ENCODE results near the gene ZSCAN31. TPM values are rescaled to one million over a fixed set of nuclear protein-coding genes. Genes with fewer than 3 reads are reported as not detected.

ZSCAN31 gene
- total RNA-seq, 1 experiment from 2014 or later: 10.1 TPM

GRCh38 chr6:28336284-28337120, 554 bp upstream of the ZSCAN31 start:
- Histone ChIP-seq H3K36me3 (ENCODE audit: control insufficient read depth in 1 of 2, insufficient read depth in 2 of 2, low read length in 2 of 2) (no peaks in the 10 kb centered on the region), H3K27me3 (ENCODE audit: insufficient read depth, low read length) (no peaks in the 10 kb centered on the region), H3K4me1 (ENCODE audit: control insufficient read depth in 1 of 2, insufficient read depth in 2 of 2, low read length in 2 of 2) (peaks cover 13 to 19% of the 10 kb centered on the region in 2 experiments; a peak in 3 of 4 replicates), H3K9ac (ENCODE audit: low read length) (peak overlapping the region; percentile 78), H3K4me2 (ENCODE audit: low read length) (peak overlapping the region; percentile 85), H3K4me3 (replicated peaks in 1 of 2; ENCODE audit: low read depth in 1 of 2, low read length in 2 of 2) (peak overlapping the region; percentile 72 to 77), H3K9me2 (ENCODE audit: insufficient read depth) (no peaks in the 10 kb centered on the region), H4K20me1 (ENCODE audit: insufficient read depth) (no peaks in the 10 kb centered on the region), H2AFZ (ENCODE audit: low read depth, low read length, poor library complexity, severe bottlenecking) (peak overlapping the region; percentile 83), H3K9me3 (ENCODE audit: control insufficient read depth in 1 of 2, insufficient read depth in 1 of 2, low read depth in 1 of 2, low read length in 2 of 2) (0 out of 4 replicates have a peak, but pooled peaks cover 4 to 6% of the 10 kb centered on the region in 2 experiments), H3K27ac (ENCODE audit: low read depth, low read length) (peak overlapping the region; percentile 77), H3K79me2 (ENCODE audit: insufficient read depth, low read length) (peaks cover 5% of the 10 kb centered on the region; the same call in 1 of the 2 replicates)
- ATAC-seq (0 out of 2 replicates have a peak, but pooled peaks have one; percentile 8), DNase-seq (ENCODE audit: low read depth, low spot score) (no peak)
- ChIA-PET POLR2A (interaction anchor here (1.0 to 2.0 kb wide), 6 partner anchors 12 to 500 kb away, joined by 4 to 14 read pairs (median 6); partner anchors contain the start of gene ZKSCAN3), RAD21 (ENCODE audit: low non-redundant PET in 1 of 2, low total read pairs in 2 of 2, uncharacterized antibody in 2 of 2, unreplicated experiment in 2 of 2) (no interaction called here), CTCF (no interaction called here)
- TF ChIP-seq CEBPB (IDR thresholded peaks at IDR 0.05; ENCODE audit: low read depth): no peak
- TF ChIP-seq CBX3 (IDR thresholded peaks at IDR 0.05; ENCODE audit: low read depth): no peak
- TF ChIP-seq ZBTB33 (IDR thresholded peaks at IDR 0.05; ENCODE audit: extremely low read depth, insufficient replicate concordance, low read length): no peak
- no peak for TF ChIP-seq SIN3A (IDR thresholded peaks at IDR 0.05; ENCODE audit: low read depth)
- TF ChIP-seq TCF7L2 (IDR thresholded peaks at IDR 0.05; ENCODE audit: borderline replicate concordance, extremely low read depth, insufficient read depth, insufficient read length): no peak
- no peak; the same call in 1 of the 2 replicates for TF ChIP-seq POLR2AphosphoS5 (IDR thresholded peaks at IDR 0.05; ENCODE audit: low read depth, low read length)
- TF ChIP-seq YY1 (IDR thresholded peaks at IDR 0.05; ENCODE audit: extremely low read depth, insufficient replicate concordance, low read depth, low read length): no peak
- TF ChIP-seq EZH2phosphoT487 (IDR thresholded peaks at IDR 0.05; ENCODE audit: borderline replicate concordance): no peak
- TF ChIP-seq, protein P1, sequence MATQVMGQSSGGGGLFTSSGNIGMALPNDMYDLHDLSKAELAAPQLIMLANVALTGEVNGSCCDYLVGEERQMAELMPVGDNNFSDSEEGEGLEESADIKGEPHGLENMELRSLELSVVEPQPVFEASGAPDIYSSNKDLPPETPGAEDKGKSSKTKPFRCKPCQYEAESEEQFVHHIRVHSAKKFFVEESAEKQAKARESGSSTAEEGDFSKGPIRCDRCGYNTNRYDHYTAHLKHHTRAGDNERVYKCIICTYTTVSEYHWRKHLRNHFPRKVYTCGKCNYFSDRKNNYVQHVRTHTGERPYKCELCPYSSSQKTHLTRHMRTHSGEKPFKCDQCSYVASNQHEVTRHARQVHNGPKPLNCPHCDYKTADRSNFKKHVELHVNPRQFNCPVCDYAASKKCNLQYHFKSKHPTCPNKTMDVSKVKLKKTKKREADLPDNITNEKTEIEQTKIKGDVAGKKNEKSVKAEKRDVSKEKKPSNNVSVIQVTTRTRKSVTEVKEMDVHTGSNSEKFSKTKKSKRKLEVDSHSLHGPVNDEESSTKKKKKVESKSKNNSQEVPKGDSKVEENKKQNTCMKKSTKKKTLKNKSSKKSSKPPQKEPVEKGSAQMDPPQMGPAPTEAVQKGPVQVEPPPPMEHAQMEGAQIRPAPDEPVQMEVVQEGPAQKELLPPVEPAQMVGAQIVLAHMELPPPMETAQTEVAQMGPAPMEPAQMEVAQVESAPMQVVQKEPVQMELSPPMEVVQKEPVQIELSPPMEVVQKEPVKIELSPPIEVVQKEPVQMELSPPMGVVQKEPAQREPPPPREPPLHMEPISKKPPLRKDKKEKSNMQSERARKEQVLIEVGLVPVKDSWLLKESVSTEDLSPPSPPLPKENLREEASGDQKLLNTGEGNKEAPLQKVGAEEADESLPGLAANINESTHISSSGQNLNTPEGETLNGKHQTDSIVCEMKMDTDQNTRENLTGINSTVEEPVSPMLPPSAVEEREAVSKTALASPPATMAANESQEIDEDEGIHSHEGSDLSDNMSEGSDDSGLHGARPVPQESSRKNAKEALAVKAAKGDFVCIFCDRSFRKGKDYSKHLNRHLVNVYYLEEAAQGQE (IDR thresholded peaks at IDR 0.05; ENCODE audit: low read depth): no peak
- no TSS peak for BruUV-seq (replicated peaks)
- intact Hi-C loops (cut with micrococcal nuclease): loop anchor here (5.0 kb wide), 1 partner anchor 69 kb away; the partner anchor contains the start of gene ZSCAN26
